ENCODE measurements around the gene NAT10. TPM values are rescaled to one million over a fixed set of nuclear protein-coding genes. Genes with fewer than 3 reads are reported as not detected.

Gene NAT10
- total RNA-seq, 1 donor from 2014 or later, result 42.9 TPM

DNA sequence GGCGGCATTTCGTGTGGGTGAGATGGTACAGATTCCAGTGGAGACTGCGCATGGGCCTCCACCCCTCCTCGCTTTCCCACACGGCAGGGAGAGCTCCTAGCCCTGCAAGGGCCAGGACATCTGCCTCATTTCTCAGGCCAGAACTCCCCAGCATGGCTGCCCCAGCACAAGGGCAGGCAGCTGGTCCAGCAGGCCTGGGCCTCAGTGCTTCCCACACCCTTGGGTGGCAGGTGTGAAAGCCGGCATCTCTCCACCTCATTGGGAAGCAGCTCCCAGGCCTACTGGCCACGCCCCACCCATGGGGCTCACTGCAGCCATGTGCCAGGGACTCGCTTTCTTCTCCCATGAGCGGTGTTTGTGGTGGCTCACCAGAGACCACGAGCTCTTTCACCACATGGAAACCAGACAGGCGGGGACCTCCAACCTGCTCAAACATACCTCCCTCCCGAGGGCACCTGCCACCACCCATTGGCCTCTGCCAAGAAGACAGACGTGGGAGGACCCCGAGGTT is 79.1 kb downstream of the NAT10 start:
- intact Hi-C loops (cut with DNase I), result no loop called here
- no peak overlapping the region for H3K4me3 ChIP-seq
- ATAC-seq (no peak), DNase-seq (no peak)
- TF ChIP-seq, protein P1, sequence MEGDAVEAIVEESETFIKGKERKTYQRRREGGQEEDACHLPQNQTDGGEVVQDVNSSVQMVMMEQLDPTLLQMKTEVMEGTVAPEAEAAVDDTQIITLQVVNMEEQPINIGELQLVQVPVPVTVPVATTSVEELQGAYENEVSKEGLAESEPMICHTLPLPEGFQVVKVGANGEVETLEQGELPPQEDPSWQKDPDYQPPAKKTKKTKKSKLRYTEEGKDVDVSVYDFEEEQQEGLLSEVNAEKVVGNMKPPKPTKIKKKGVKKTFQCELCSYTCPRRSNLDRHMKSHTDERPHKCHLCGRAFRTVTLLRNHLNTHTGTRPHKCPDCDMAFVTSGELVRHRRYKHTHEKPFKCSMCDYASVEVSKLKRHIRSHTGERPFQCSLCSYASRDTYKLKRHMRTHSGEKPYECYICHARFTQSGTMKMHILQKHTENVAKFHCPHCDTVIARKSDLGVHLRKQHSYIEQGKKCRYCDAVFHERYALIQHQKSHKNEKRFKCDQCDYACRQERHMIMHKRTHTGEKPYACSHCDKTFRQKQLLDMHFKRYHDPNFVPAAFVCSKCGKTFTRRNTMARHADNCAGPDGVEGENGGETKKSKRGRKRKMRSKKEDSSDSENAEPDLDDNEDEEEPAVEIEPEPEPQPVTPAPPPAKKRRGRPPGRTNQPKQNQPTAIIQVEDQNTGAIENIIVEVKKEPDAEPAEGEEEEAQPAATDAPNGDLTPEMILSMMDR (IDR thresholded peaks at IDR 0.05), result no peak
- no peaks in the 10 kb centered on the region for H3K9me3 ChIP-seq
- no peaks in the 10 kb centered on the region for H3K27me3 ChIP-seq
- no peaks in the 10 kb centered on the region for H3K4me1 ChIP-seq
- H3K27ac ChIP-seq, result no peak overlapping the region
- H3K36me3 ChIP-seq, result no peaks in the 10 kb centered on the region

GRCh38 chr11:34185926-34186841 is 80.8 kb downstream of the NAT10 start:
- H3K4me1 ChIP-seq, result no peaks in the 10 kb centered on the region
- TF ChIP-seq, protein P1 (IDR thresholded peaks at IDR 0.05), result no peak
- ATAC-seq, result no peak

DNA sequence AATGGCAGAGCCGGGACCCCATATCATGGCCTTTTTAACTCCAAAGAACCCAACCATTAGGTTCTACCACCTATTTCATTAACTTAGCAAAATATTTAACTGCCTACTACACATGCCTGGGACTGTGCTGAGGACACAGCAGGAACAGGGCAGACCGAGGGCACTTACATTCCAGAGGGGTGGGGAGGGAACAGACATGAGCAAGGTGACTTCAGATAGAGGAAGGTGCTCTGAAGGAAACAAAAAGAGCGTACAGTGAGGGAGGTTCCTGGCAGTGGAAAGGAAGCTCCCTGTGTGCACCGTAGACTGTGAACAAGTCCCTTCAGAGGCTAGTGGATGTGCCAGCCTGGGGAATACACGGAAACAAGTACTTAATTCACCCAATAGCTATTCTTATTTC is 82.8 kb downstream of the NAT10 start:
- H3K27ac ChIP-seq, result no peak overlapping the region
- H3K9me3 ChIP-seq, result no peaks in the 10 kb centered on the region
- no peak overlapping the region for H3K4me3 ChIP-seq
- peak; percentile 68 for ATAC-seq
- no peaks in the 10 kb centered on the region for H3K36me3 ChIP-seq
- peaks cover under 1% of the 10 kb centered on the region for H3K4me1 ChIP-seq
- intact Hi-C loops (cut with DNase I), result no loop called here
- no peaks in the 10 kb centered on the region for H3K27me3 ChIP-seq
- TF ChIP-seq, protein P1 (IDR thresholded peaks at IDR 0.05), result no peak
- DNase-seq, result no peak

More at GRCh38 chr11:34185926-34186841, 80.8 kb downstream of the NAT10 start:
- H3K9me3 ChIP-seq, result no peaks in the 10 kb centered on the region
- intact Hi-C loops (cut with DNase I), result no loop called here
- H3K27ac ChIP-seq, result no peak overlapping the region
- DNase-seq, result no peak
- H3K36me3 ChIP-seq, result no peaks in the 10 kb centered on the region
- H3K27me3 ChIP-seq, result no peaks in the 10 kb centered on the region
- H3K4me3 ChIP-seq, result no peak overlapping the region

DNA sequence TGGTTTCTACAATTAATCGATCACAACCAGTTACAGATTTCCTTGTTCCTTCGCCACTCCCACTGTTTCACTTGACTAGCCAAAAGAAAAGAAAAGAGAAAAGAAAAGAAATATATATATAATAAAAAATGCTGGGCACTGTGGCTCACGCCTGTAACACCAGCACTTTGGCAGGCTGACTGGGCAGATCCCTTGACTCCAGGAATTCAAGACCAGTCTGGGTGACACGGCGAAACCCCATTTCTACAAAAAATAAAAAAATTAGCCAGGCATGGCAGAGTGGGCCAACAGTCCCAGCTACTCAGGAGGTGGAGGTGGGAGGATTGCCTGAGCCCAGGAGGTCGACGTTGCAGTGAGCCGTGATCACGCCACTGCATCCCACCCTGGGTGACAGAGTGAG is 83.8 kb downstream of the NAT10 start:
- H3K36me3 ChIP-seq, result no peaks in the 10 kb centered on the region
- TF ChIP-seq, protein P1 (IDR thresholded peaks at IDR 0.05), result no peak
- H3K4me3 ChIP-seq, result no peak overlapping the region
- intact Hi-C loops (cut with DNase I), result no loop called here
- H3K4me1 ChIP-seq, result peaks cover 4% of the 10 kb centered on the region
- DNase-seq (no peak), ATAC-seq (no peak)
- no peak overlapping the region for H3K27ac ChIP-seq
- no peaks in the 10 kb centered on the region for H3K9me3 ChIP-seq
- no peaks in the 10 kb centered on the region for H3K27me3 ChIP-seq

DNA sequence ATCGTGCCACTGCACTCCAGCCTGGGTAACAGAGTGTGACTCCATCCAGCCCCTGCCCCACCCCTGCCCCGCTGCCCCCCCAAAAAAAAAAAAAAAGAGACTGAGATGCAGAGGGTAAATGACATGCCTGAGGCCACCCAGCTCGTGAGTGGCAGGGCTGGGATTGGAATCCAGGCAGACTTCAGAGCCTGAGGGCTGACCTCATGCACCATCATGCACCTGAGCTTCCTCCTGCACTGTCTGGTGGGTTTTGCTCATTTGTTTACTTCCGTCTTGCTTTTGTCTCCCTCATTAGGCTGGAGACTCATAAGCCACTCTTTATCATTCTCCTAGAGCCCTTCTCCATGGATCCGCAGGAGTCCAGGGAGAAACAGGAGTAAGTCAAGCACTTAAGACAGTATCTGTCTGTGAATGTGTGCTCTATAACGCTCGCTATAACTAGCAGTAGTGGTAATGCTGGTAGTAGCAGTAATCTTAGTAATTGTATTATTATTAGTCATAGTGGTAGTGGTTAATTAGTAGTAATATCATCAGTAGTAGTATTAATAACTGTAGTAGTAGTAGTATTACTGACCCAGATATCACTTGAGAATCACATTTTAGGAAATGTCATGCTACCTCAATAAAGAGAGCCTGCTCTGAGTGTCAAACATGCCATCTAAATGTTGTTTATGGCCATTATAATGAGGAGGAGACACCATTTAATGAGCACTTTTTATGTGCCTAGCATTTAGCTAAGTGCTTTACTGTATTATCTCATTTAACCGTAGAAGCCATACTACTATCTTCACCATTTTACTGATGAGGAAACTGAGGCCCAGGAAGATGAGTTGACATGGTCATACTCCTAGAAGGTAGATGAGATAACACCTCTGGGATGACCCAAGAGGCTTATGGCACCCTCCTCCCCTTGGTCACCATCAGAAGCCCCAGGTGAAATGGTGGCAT is 85.0 kb downstream of the NAT10 start:
- no peaks in the 10 kb centered on the region for H3K36me3 ChIP-seq
- H3K4me3 ChIP-seq, result no peak overlapping the region
- DNase-seq (no peak), ATAC-seq (no peak)
- H3K9me3 ChIP-seq, result no peaks in the 10 kb centered on the region
- intact Hi-C loops (cut with DNase I), result no loop called here
- H3K27ac ChIP-seq, result no peak overlapping the region
- peaks cover 4% of the 10 kb centered on the region for H3K4me1 ChIP-seq
- TF ChIP-seq, protein P1 (IDR thresholded peaks at IDR 0.05), result no peak
- no peaks in the 10 kb centered on the region for H3K27me3 ChIP-seq
